IPS-18c (cell line): Measurements from ENCODE around the gene CABLES1.

Experiments used
- H3K4me3 ChIP-seq: 2 replicates; pipeline ENCODE4 v1.7.0; 2013; ENCODE audit warnings: low read depth, mild to moderate bottlenecking, low read length, moderate library complexity; ENCODE audit not compliant: insufficient read depth
- H3K9me3 ChIP-seq: one replicate; pipeline ENCODE4 v1.6.1; 2013; ENCODE audit warnings: mild to moderate bottlenecking, low read length, moderate library complexity; ENCODE audit not compliant: control insufficient read depth, insufficient read depth

Gene CABLES1

DNA sequence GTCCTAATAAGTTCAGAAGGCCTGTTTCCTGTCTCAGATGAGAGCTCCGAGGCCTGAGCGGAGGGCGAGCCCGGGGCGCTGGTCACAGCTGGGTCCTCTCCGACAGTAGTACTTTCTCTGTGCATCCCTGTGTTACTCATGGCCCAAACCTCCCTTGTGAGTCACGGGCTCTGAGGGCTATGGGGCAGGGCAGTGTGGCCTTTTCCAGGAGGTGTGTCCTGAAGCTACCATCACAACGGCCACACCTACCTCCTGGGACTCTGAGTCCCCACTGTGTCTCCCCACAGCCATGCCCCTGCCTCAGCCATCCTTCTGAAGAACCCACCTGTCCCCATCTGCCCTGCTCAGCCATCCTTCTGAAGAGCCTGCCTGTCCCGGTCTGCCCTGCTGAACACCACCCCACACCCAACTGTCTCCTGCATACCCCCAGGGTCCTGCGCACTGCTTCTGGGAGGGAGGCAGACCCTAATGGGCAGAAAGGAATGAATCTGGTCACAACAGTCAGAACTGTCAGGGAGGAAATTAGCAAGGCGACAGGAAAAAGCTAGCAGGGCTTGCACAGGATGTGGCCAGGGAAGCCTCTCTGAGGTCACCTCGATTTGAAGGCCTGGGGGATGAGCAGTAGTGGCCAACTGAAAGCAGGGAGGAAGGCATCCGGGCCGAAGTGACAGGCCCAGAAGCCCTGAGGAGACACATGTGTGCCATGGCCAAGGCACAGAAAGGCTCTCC is 172.4 kb downstream of the CABLES1 start:
- Histone ChIP-seq H3K4me3 (no peak overlapping the region), H3K9me3 (no peaks in the 10 kb centered on the region)
